ENCODE measurements around the gene SH3GL3.

GRCh38 chr15:83643201-83643600 lies 196.1 kb downstream of the SH3GL3 start:
- TF ChIP-seq CTCF (IDR thresholded peaks at IDR 0.05) (no peak), POLR2AphosphoS5 (IDR thresholded peaks at IDR 0.05) (no peak), POLR2A (IDR thresholded peaks at IDR 0.05) (no peak), EP300 (IDR thresholded peaks at IDR 0.05) (no peak)
